ENCODE measurements around the gene TP73.

The TP73 gene

DNA sequence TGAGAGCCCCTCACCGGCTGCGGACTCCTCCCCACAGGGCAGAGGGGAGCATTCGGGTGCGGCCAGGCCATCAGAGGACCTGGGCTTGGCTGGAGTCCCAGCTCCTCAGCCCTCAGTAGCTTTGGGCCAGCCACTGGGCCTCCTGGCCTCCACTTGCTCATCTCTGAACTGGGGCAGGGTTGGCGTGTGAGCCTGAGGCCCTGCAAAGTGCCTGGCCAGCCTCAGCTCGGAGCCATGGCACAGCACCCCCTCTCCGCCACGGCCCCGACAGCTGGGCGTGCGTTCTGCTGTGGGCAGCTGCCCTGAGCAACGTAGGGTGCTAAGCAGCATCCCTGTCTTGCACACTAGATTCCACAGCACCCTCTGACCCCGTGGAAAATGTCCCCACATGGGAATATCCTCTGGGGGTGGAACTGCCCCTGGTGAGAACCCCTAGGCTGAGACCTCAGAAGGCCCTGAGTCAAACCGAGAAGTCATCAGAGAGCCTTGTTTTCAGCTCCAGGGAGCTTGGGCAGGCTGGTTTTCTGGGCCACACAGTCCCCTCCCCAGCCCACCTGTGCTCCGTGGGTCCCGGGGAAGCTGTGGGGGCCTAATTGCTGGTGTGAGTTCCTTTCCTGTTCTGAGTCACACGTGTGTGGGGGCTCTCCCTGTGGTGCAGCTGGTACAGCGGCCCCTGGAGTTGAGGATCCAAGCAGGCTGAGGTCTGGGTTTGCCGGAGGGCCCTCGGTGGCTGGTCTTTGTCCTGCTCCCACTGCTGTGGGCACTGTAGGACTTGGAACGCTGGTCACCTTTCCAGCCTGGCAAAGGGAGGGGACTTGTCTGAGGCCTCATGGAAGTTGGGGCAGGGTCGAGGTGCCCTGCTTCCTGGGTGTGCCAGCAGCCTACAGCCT, 24.5 kb downstream of the TP73 start:
- TF ChIP-seq, protein P1, sequence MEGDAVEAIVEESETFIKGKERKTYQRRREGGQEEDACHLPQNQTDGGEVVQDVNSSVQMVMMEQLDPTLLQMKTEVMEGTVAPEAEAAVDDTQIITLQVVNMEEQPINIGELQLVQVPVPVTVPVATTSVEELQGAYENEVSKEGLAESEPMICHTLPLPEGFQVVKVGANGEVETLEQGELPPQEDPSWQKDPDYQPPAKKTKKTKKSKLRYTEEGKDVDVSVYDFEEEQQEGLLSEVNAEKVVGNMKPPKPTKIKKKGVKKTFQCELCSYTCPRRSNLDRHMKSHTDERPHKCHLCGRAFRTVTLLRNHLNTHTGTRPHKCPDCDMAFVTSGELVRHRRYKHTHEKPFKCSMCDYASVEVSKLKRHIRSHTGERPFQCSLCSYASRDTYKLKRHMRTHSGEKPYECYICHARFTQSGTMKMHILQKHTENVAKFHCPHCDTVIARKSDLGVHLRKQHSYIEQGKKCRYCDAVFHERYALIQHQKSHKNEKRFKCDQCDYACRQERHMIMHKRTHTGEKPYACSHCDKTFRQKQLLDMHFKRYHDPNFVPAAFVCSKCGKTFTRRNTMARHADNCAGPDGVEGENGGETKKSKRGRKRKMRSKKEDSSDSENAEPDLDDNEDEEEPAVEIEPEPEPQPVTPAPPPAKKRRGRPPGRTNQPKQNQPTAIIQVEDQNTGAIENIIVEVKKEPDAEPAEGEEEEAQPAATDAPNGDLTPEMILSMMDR (IDR thresholded peaks at IDR 0.05; ENCODE audit: low read depth, low read length): no peak
- DNase-seq (ENCODE audit: extremely low read depth, low read depth): no peak

DNA sequence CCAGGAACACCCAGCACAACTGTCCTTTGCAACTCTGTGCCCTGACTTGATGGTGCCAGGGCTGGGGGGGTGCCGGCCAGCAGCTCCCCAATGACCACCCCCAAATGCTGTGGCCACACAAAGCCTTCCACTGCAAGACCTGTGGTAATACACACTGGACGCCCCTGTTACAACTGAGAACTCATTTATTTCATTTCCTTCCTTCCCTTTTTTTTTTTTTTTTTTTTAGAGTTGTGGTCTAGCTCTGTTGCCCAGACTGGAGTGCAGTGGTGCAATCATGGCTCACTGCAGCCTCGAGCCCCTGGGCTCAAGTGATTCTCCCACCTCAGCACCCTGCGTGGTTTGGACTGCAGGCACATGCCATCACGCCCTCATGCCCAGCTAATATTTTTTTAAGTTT, 25.2 kb downstream of the TP73 start:
- TF ChIP-seq, protein P1 (IDR thresholded peaks at IDR 0.05; ENCODE audit: low read depth, low read length): no peak
- no peak for DNase-seq (ENCODE audit: extremely low read depth, low read depth)

DNA sequence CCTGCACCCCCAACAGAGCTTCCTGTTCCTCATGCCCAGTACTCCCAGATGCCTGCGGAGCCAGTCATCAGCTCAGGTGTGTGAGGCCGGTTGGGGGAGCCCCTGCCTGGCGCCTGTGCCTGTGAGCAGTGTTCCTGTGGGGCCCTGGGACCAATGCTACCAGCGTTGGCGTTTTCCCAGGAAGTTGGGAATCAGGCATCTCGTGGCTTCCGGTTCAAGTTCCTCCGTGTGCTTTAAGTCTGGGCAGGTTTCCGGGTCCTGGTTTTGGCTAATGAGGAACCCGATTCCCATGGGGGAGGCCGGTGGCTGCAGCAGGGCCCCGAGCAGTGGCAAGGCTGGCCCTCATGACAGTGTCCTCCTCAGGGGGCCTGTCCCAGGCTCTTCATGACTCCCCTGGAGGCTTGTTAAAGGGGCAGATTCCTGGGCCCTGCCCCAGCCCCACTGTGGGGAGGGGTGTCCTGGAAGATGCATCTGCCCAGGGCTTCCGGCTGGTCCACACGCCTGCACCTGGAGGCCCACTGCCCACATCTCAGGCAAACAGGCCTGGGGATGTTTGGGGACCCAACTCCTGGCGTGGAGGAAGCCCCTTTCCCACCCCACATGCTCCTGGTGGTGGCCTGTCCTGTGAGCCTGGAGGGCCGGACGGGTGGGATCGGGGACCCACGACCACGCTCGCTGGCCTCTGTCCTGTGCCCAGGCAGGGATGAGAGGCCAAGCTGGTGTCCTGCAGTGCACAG, 26.2 kb downstream of the TP73 start:
- DNase-seq (ENCODE audit: extremely low read depth, low read depth): no peak
- TF ChIP-seq, protein P1 (IDR thresholded peaks at IDR 0.05; ENCODE audit: low read depth, low read length): no peak

- TF ChIP-seq, protein P1 (IDR thresholded peaks at IDR 0.05; ENCODE audit: low read depth, low read length): no peak
- DNase-seq (ENCODE audit: extremely low read depth, low read depth): no peak
Observed at GRCh38 chr1:3679098-3679555, 26.8 kb downstream of the TP73 start.

- TF ChIP-seq, protein P1 (IDR thresholded peaks at IDR 0.05; ENCODE audit: low read depth, low read length): no peak
- no peak for DNase-seq (ENCODE audit: extremely low read depth, low read depth)
Observed at GRCh38 chr1:3679799-3680453, 27.6 kb downstream of the TP73 start.

- TF ChIP-seq, protein P1 (IDR thresholded peaks at IDR 0.05; ENCODE audit: low read depth, low read length): no peak
Observed at GRCh38 chr1:3680488-3681230, 28.3 kb downstream of the TP73 start.

More at GRCh38 chr1:3680488-3681230, 28.3 kb downstream of the TP73 start:
- DNase-seq (ENCODE audit: extremely low read depth, low read depth): no peak
